Measurements from ENCODE around the gene GRIK2. TPM values are rescaled to one million over a fixed set of nuclear protein-coding genes. Genes with fewer than 3 reads are reported as not detected.

GRIK2 gene
- total and polyA plus RNA-seq, 2 of the 4 experiments (the other 2 are of a cell fraction) = 8.2 to 15.2 TPM

GRCh38 chr6:101918471-101918870 is 525.0 kb downstream of the GRIK2 start:
- intact Hi-C loops (cut with micrococcal nuclease) = no loop called here
- Histone ChIP-seq H2BK120ac (ENCODE audit: low read depth, low read length) (no peak overlapping the region), H3K4me3 (ENCODE audit: insufficient read depth, low read depth, low read length) (no peak overlapping the region), H3K4me2 (ENCODE audit: low read depth, low read length) (no peak overlapping the region), H3K27me3 (ENCODE audit: control insufficient read depth, insufficient read depth, low read length) (no peaks in the 10 kb centered on the region), H2AK9ac (replicated peaks; ENCODE audit: low read depth, low read length, poor library complexity) (no peak overlapping the region), H3K36me3 (ENCODE audit: control insufficient read depth, insufficient read depth, low read length) (no peaks in the 10 kb centered on the region), H3K79me1 (ENCODE audit: low read depth in 1 of 2, low read length in 2 of 2) (no peaks in the 10 kb centered on the region), H4K5ac (ENCODE audit: low read depth, low read length) (no peak overlapping the region), H3K9ac (ENCODE audit: low read depth, low read length) (no peak overlapping the region), H3K18ac (ENCODE audit: low read depth, low read length) (no peak overlapping the region), H3K4ac (ENCODE audit: low read depth, low read length) (no peak overlapping the region), H3K9me1 (ENCODE audit: insufficient read depth, low read length) (no peaks in the 10 kb centered on the region), H4K20me1 (ENCODE audit: insufficient read depth, low read length) (no peaks in the 10 kb centered on the region), H3K23ac (ENCODE audit: low read depth, low read length) (no peak overlapping the region), H2AFZ (replicated peaks; ENCODE audit: low read length, poor library complexity) (no peak overlapping the region), H4K8ac (ENCODE audit: low read depth in 2 of 2, low read length in 2 of 2) (no peak overlapping the region), H2BK15ac (ENCODE audit: low read depth, low read length) (no peak overlapping the region), H3K9me3 (ENCODE audit: control insufficient read depth, insufficient read depth, low read length) (no peaks in the 10 kb centered on the region), H3K14ac (replicated peaks; ENCODE audit: low read depth, low read length) (no peak overlapping the region), H2AK5ac (ENCODE audit: low read depth, low read length) (no peak overlapping the region), H3K56ac (ENCODE audit: extremely low read depth, insufficient read depth, low read length) (no peak overlapping the region), H3K27ac (ENCODE audit: insufficient read depth, low read length) (no peak overlapping the region), H4K91ac (ENCODE audit: insufficient read depth, low read depth, low read length) (no peak overlapping the region), H3K4me1 (ENCODE audit: control insufficient read depth, insufficient read depth, low read length) (no peaks in the 10 kb centered on the region), H2BK5ac (ENCODE audit: low read depth, low read length, poor library complexity, severe bottlenecking) (no peak overlapping the region), H2BK20ac (ENCODE audit: low read depth, low read length) (no peak overlapping the region)
- dilution Hi-C loops (cut with HindIII; ENCODE audit: low sequenced_read_pairs, unreplicated experiment) = no loop called here
- TF ChIP-seq FOS (IDR thresholded peaks at IDR 0.05; ENCODE audit: low read depth, low read length) (no peak), CEBPB (IDR thresholded peaks at IDR 0.05; ENCODE audit: low read depth, low read length) (no peak), RFX5 (IDR thresholded peaks at IDR 0.05; ENCODE audit: low read depth, low read length) (no peak), CHD1 (IDR thresholded peaks at IDR 0.05; ENCODE audit: low read depth, low read length) (no peak)
- TF ChIP-seq, protein P1, sequence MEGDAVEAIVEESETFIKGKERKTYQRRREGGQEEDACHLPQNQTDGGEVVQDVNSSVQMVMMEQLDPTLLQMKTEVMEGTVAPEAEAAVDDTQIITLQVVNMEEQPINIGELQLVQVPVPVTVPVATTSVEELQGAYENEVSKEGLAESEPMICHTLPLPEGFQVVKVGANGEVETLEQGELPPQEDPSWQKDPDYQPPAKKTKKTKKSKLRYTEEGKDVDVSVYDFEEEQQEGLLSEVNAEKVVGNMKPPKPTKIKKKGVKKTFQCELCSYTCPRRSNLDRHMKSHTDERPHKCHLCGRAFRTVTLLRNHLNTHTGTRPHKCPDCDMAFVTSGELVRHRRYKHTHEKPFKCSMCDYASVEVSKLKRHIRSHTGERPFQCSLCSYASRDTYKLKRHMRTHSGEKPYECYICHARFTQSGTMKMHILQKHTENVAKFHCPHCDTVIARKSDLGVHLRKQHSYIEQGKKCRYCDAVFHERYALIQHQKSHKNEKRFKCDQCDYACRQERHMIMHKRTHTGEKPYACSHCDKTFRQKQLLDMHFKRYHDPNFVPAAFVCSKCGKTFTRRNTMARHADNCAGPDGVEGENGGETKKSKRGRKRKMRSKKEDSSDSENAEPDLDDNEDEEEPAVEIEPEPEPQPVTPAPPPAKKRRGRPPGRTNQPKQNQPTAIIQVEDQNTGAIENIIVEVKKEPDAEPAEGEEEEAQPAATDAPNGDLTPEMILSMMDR (conservative IDR thresholded peaks at IDR 0.05; ENCODE audit: low read depth, low read length) = no peak
- no peak for DNase-seq
- POLR2A ChIA-PET (ENCODE audit: unreplicated experiment) = no interaction called here
- BruUV-seq (replicated peaks) = no TSS peak
- no peak for ATAC-seq (ENCODE audit: low read depth)
- CTCF ChIA-PET = interaction anchor here (1.8 kb wide), 1 partner anchor 11 kb away, joined by 5 read pairs; no protein-coding TSS in a partner anchor
- in situ Hi-C loops (cut with MboI; ENCODE audit: low sequenced_read_pairs) = no loop called here
- no CpG with 5 or more reads among the region's 2 CpGs for whole genome bisulfite sequencing, 2 experiments (ENCODE audit: extremely low coverage in 2 of 2, insufficient read length in 1 of 2)

Data from IMR-90 (cell line).